WI38 (cell line): Measurements from ENCODE around the gene CTBP2.

Source experiments
- H3K4me3 ChIP-seq: 2 replicates; pipeline ENCODE4 v1.5.1; 2011; ENCODE audit warnings: low read depth, mild to moderate bottlenecking, control low read depth, low read length
- TF ChIP-seq, protein P1 (sequence below): IDR thresholded peaks from 2 replicates; pipeline ENCODE4 v1.5.1; 2012; ENCODE audit warnings: low read depth, mild to moderate bottlenecking, control low read depth, low read length

Gene CTBP2

DNA sequence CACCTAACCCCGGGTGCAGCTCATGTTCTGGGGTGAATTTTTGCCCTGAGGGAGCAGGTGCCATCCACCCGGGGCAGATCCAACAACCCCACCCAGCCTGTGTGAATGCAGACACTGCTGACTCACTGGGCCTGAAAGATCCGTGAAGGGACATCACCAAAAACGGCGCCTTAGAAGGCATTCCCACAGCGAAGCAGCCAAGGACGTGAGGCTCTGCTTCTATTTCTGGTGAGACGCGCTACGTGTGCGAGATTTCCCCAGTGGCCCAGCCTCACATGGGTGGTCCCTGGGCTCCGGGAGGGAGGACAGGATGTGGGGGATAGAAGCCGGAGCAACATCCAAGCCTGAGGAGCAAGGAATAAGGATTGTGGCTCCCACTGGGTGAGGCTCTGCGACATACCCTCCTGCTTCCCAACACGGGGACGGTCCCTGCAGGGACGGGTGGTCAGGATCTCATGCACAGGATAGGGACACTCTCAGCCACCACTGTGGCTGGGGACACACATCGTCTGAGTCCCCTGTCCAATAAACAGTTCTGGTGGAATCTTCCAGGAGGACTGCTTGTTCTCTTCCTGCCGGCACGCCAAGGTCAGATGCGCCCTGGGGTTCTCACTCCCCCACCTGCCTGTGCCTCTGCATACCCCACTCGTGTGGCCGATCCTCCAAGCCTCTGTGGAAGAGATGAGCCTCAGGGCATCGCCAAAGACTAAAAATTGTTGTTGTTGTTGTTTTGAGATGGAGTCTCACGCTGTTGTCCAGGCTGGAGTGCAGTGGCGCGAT, 148.2 kb downstream of the CTBP2 start:
- TF ChIP-seq, protein P1, sequence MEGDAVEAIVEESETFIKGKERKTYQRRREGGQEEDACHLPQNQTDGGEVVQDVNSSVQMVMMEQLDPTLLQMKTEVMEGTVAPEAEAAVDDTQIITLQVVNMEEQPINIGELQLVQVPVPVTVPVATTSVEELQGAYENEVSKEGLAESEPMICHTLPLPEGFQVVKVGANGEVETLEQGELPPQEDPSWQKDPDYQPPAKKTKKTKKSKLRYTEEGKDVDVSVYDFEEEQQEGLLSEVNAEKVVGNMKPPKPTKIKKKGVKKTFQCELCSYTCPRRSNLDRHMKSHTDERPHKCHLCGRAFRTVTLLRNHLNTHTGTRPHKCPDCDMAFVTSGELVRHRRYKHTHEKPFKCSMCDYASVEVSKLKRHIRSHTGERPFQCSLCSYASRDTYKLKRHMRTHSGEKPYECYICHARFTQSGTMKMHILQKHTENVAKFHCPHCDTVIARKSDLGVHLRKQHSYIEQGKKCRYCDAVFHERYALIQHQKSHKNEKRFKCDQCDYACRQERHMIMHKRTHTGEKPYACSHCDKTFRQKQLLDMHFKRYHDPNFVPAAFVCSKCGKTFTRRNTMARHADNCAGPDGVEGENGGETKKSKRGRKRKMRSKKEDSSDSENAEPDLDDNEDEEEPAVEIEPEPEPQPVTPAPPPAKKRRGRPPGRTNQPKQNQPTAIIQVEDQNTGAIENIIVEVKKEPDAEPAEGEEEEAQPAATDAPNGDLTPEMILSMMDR, result no peak
- no peak overlapping the region for H3K4me3 ChIP-seq

- no peak overlapping the region for H3K4me3 ChIP-seq
Measured at GRCh38 chr10:125011171-125011925, 149.0 kb downstream of the CTBP2 start.

DNA sequence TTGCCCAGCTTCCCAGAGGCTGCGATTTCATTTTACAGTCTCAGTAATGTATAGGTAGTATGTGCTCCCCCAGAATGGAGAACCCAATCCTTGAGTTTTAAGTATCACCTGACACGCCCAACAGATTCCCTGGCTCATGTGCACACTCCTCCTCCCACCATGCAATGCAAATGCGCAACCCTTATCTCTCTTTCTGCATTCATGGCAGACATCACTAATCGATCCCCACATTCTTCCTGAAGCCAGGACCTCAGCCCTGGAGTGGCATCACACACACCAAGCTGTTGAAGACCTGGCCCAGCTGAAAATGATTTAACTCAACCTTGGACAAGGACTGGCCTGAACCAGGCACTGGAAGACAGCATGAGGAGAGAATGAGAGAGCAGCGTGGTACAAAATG, 150.0 kb downstream of the CTBP2 start:
- TF ChIP-seq, protein P1, result no peak
- H3K4me3 ChIP-seq, result no peak overlapping the region

More at GRCh38 chr10:125011171-125011925, 149.0 kb downstream of the CTBP2 start:
- TF ChIP-seq, protein P1, result no peak

DNA sequence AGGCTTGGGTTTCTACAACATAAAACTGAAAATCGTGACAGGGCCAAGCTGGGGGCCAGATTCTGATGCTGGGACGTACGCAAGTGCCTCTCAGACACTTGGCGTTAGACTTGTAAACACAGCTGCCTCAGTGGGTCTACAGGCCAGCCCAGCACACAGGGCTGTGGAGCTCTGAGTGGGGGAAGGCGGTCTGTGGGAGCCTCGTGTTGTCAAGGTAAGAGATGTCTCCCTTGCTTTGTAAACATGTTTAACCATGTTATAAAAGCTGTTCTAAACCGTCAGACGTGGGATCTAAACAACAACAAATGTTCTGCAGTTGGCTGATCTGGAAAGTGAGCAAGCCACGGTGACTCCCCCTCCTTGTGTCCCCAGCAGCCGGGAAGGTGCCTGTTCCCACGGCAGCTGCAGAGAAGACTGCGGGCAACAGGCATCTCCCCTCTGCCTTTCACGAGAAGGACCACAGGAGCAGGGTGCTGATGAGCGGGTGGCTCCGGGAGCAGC, 150.7 kb downstream of the CTBP2 start:
- TF ChIP-seq, protein P1, result no peak
- H3K4me3 ChIP-seq, result no peak overlapping the region

- TF ChIP-seq, protein P1, result no peak
- H3K4me3 ChIP-seq, result no peak overlapping the region
Measured at GRCh38 chr10:125008689-125009638, 151.4 kb downstream of the CTBP2 start.

DNA sequence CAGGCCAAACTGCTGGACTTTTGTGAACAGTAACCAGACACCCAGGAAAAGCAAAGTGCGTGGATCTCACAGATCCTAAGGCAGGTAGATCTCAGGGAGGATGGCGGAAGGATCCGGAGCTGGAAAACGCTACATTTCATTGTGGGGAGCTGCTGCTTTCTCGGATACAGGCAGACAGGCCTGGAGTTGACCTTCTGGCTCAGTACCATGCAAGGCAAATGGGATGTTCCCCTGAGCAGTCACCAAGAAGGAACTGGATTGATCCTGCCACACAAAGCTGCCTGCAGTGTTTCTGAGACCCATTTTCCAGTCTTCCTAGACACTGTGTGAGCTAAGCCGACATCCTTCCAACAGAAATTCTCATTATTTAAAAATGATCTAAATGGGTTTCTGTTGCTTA, 152.9 kb downstream of the CTBP2 start:
- TF ChIP-seq, protein P1, result no peak
- H3K4me3 ChIP-seq, result no peak overlapping the region
